ENCODE results near the gene PACS2. TPM values are rescaled to one million over a fixed set of nuclear protein-coding genes. Genes with fewer than 3 reads are reported as not detected.
A peak's percentile ranks its signal among the peaks of the same experiment; 100 is the strongest.

The PACS2 gene
- total and polyA plus RNA-seq, 3 donors from 2014 or later, result 99.2 to 174 (median 167) TPM

- peak overlapping the region in 1 of 2 donors; percentile 92 for H3K4me3 ChIP-seq
- no peaks in the 10 kb centered on the region for H3K9me3 ChIP-seq
- intact Hi-C loops (cut with DNase I; ENCODE audit: low total_unique reads), result no loop called here
- TF ChIP-seq CTCF (IDR thresholded peaks at IDR 0.05), result no peak
- no peak for TF ChIP-seq POLR2A (IDR thresholded peaks at IDR 0.05)
- DNase-seq, result no peak
- H3K27me3 ChIP-seq, result no peaks in the 10 kb centered on the region
- H3K27ac ChIP-seq, result no peak overlapping the region
- H3K36me3 ChIP-seq (ENCODE audit: low read depth, missing control alignments), result no peaks in the 10 kb centered on the region
- H3K4me1 ChIP-seq, result peaks cover 13% of the 10 kb centered on the region
- WGBS, 2 donors, result 81% methylated on average over 8 of the region's 8 CpGs; no CpG with 5 or more reads in 1 of the 2 donors
These were observed 84.9 kb downstream of the PACS2 start for GRCh38 chr14:105399466-105399775.

GRCh38 chr14:105400016-105400415 lies 85.5 kb downstream of the PACS2 start:
- Histone ChIP-seq H3K27me3 (no peaks in the 10 kb centered on the region), H3K27ac (no peak overlapping the region), H3K4me3 (no peak overlapping the region), H3K36me3 (ENCODE audit: low read depth, missing control alignments) (no peaks in the 10 kb centered on the region), H3K4me1 (peaks cover 13% of the 10 kb centered on the region), H3K9me3 (no peaks in the 10 kb centered on the region)
- DNase-seq, result no peak
- WGBS, 2 donors, result 97 to 100% methylated on average over 3 to 9 of the region's 9 CpGs
- TF ChIP-seq CTCF (IDR thresholded peaks at IDR 0.05) (no peak), POLR2A (IDR thresholded peaks at IDR 0.05) (no peak)
- intact Hi-C loops (cut with DNase I; ENCODE audit: low total_unique reads), result no loop called here

GRCh38 chr14:105401699-105402098 lies 87.2 kb downstream of the PACS2 start:
- Histone ChIP-seq H3K27me3 (no peaks in the 10 kb centered on the region), H3K9me3 (no peaks in the 10 kb centered on the region), H3K36me3 (ENCODE audit: low read depth, missing control alignments) (no peaks in the 10 kb centered on the region), H3K4me3 (no peak overlapping the region), H3K27ac (no peak overlapping the region), H3K4me1 (peaks cover 13% of the 10 kb centered on the region)
- 93 to 97% methylated on average over 9 of the region's 9 CpGs for WGBS, 2 donors
- intact Hi-C loops (cut with DNase I; ENCODE audit: low total_unique reads), result no loop called here
- TF ChIP-seq CTCF (IDR thresholded peaks at IDR 0.05) (no peak), POLR2A (IDR thresholded peaks at IDR 0.05) (no peak)
- DNase-seq, result no peak

- no peaks in the 10 kb centered on the region for H3K27me3 ChIP-seq
- intact Hi-C loops (cut with DNase I; ENCODE audit: low total_unique reads), result no loop called here
- no peaks in the 10 kb centered on the region for H3K9me3 ChIP-seq
- TF ChIP-seq POLR2A (IDR thresholded peaks at IDR 0.05) (no peak), CTCF (IDR thresholded peaks at IDR 0.05) (no peak)
- no peaks in the 10 kb centered on the region for H3K36me3 ChIP-seq (ENCODE audit: low read depth, missing control alignments)
- H3K4me1 ChIP-seq, result peaks cover 5% of the 10 kb centered on the region
- DNase-seq, result no peak
- no peak overlapping the region for H3K4me3 ChIP-seq
- no peak overlapping the region for H3K27ac ChIP-seq
- WGBS, 2 donors, result 76 to 85% methylated on average over 13 of the region's 13 CpGs
These were observed 94.0 kb downstream of the PACS2 start for GRCh38 chr14:105408592-105408991.

GRCh38 chr14:105409364-105409763 lies 94.8 kb downstream of the PACS2 start:
- no peaks in the 10 kb centered on the region for H3K36me3 ChIP-seq (ENCODE audit: low read depth, missing control alignments)
- H3K27me3 ChIP-seq, result no peaks in the 10 kb centered on the region
- intact Hi-C loops (cut with DNase I; ENCODE audit: low total_unique reads), result no loop called here
- WGBS, 2 donors, result 58 to 70% methylated on average over 3 of the region's 3 CpGs
- H3K27ac ChIP-seq, result no peak overlapping the region
- H3K4me3 ChIP-seq, result no peak overlapping the region
- H3K4me1 ChIP-seq, result peaks cover 6% of the 10 kb centered on the region
- DNase-seq, result no peak
- no peaks in the 10 kb centered on the region for H3K9me3 ChIP-seq
- TF ChIP-seq CTCF (IDR thresholded peaks at IDR 0.05) (no peak), POLR2A (IDR thresholded peaks at IDR 0.05) (no peak)

Data from testis (tissue), 3 donors.